Inferior parietal cortex (tissue), 1 donor: ENCODE data around the gene ARSK.

ENCODE experiments used
- DNase-seq: peaks from one replicate; pipeline ENCODE4 v3.0.0-alpha.2; 2016; ENCODE audit errors: extremely low spot score

The ARSK gene, protein sequence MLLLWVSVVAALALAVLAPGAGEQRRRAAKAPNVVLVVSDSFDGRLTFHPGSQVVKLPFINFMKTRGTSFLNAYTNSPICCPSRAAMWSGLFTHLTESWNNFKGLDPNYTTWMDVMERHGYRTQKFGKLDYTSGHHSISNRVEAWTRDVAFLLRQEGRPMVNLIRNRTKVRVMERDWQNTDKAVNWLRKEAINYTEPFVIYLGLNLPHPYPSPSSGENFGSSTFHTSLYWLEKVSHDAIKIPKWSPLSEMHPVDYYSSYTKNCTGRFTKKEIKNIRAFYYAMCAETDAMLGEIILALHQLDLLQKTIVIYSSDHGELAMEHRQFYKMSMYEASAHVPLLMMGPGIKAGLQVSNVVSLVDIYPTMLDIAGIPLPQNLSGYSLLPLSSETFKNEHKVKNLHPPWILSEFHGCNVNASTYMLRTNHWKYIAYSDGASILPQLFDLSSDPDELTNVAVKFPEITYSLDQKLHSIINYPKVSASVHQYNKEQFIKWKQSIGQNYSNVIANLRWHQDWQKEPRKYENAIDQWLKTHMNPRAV

GRCh38 chr5:95554647-95555548 is at the start of gene ARSK, which contains the start of gene SKIC3:
TSS of gene ARSK (plus strand) at chr5:95555101. CDS start at chr5:95555279, 178 bp downstream.
TSS of gene SKIC3 (minus strand) at chr5:95554977. CDS start at chr5:95547150, 7,827 bp downstream.
- peak; percentile 100 for DNase-seq

- no peak for DNase-seq
Observed at GRCh38 chr5:95508550-95508949, 46.4 kb upstream of the ARSK start.

GRCh38 chr5:95511606-95512005 is 43.3 kb upstream of the ARSK start:
- DNase-seq = no peak

DNA sequence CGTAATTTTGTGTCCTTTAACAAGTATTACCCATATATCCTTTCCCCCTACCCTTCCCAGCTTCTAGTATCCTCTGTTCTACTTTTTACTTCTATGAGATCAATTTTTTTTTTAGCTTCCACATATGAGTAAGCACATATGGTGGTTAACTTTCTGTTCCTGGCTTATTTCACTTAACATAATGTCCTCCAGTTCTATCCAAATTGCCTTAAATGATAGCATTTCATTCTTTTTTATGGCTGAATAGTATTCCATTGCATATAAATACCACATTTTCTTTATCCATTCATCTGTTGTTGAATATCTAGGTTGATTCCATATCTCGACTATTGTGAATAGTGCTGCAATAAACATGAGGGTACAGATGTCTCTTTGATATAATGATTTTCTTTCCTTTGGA is 36.5 kb upstream of the ARSK start:
- DNase-seq = no peak

DNA sequence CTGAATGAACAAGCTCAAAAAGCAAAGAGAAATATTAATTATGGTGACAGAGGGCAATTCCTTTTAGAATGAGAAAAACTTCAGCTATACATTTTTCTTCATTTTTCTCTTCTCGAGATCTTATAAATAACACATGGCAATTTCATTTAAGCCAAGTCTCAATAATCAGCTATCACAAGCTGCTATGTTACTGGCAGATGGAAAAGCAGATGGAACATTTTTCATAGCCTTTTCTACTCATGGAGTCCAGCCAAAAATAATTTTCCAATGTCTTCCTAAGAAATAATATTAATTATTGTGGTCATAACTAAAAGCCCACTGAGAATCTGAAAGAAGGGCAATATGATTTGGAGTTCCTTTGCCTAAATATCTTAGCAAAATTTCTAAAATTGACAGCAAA is 35.8 kb upstream of the ARSK start:
- DNase-seq = peak; percentile 29

DNA sequence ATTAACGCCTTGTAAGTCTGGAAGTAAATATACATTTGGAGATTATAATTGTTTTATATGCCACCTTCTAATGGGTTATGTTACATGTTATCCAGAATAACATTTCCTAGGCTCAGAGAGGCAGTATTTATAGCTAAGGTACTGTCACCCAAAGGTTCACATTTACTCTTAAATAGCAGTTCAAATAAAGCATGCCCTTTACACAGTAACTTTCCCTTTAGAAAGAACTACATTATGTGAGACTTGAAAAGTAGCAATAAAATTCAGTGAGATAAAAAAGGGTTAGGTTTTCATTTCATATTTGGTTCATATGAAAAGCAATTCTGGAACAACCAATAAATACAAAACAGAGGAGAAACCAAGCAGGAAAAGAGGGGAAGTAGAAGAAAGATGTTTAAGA is 35.2 kb upstream of the ARSK start:
- DNase-seq = no peak

GRCh38 chr5:95520206-95520605 is 34.7 kb upstream of the ARSK start:
- no peak for DNase-seq

- no peak for DNase-seq
Observed at GRCh38 chr5:95524423-95524822, 30.5 kb upstream of the ARSK start.

GRCh38 chr5:95526871-95527270 is 28.0 kb upstream of the ARSK start:
- no peak for DNase-seq

DNA sequence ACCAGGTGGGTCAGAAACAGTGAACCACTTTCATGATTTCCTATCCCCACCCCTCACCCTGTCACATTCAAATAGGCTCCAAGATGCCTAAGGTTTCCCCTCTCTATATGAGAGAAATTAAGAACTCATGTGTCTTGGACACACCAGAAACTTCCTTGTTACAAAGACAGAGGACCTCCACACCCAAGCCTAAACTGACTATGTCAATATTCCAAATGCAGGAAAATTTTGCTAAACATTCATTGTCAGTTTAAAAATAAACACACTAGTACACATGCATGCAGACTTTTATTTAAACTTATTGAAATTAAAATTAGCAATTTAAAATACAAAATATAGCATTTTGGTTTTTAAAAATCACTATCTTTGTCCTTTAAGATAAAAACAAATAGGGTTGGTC is 26.3 kb upstream of the ARSK start:
- no peak for DNase-seq

GRCh38 chr5:95530416-95530815 is 24.5 kb upstream of the ARSK start:
- no peak for DNase-seq

DNA sequence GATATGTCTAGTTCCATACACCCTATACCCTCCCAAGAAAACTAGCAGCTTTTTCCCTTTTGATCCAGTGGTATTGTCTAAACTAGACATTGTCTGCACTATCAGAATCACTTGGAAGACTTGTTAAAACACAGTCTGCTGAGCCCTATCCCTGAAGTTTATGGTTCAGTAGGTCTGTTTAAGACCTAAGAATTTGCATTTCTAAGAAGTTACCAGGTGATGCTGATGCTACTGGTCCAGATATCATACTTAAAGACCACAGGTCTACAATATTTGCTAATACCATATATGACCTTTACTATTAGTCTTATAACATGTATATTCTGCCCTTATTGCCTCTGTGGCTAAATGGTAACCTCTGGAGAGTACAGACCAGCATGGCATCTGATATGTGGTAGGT is 23.4 kb upstream of the ARSK start:
- no peak for DNase-seq

GRCh38 chr5:95532415-95532814 is 22.5 kb upstream of the ARSK start:
- no peak for DNase-seq

GRCh38 chr5:95533106-95533505 is 21.8 kb upstream of the ARSK start:
- no peak for DNase-seq

GRCh38 chr5:95533761-95534160 is 21.1 kb upstream of the ARSK start:
- DNase-seq = no peak

GRCh38 chr5:95537501-95537900 is 17.4 kb upstream of the ARSK start:
- DNase-seq = no peak

GRCh38 chr5:95543017-95543705 is 11.7 kb upstream of the ARSK start:
- DNase-seq = no peak

DNA sequence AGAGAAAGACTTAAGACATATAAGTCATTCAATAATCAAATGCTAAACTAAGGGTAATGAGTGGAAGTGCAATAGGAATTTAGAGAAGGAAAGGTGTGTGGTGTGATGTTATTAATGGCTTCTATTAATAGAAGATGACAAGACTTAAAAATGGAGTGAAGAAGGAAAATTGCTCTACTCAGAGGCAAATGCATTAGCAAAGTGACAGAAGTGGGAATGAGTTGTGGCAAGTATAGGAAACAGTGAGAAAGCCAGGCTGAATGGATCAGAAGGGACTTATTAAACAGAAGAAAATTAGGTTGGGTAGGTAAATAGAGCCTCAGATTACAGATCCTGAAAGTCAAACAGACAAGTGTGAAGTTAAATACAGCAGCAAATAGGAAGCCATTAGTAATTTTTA is 5.9 kb upstream of the ARSK start:
- DNase-seq = no peak

DNA sequence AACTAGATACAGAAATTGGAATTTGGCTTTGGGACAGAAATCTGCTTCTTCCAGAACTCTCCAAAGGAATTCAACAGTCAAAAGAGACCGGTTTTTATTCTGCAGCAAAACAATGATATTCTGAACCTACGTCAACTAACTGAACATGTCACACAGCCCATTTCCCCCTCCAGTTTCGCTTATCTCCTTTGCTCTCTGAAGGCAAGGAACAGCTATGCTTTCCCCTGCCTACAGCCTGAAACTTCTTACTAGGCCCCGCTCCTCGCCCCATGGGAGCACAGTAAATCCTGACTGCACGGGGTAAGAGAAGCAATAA is 612 bp upstream of the ARSK start:
- DNase-seq = no peak

DNA sequence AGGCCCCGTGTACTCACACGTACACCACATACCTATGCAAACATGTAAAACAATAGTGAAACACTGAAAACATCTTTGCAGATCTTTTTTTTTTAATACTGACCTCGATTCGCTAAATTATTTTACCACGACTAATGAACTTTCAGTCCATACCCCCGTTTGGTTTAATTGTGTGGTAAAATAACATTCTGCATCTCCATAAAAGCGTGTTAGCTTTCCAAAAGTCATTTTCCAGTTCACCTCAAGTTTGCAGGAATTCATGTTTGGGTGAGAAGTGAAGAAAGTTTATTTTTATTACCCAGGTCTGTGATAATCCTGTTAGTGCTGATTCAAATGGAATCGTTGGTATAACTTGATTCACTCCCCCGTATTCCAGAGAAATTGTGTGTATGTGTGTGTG is 652 bp downstream of the ARSK start:
- DNase-seq = peak; percentile 20

- no peak for DNase-seq
Observed at GRCh38 chr5:95557841-95558240, 2.9 kb downstream of the ARSK start.

DNA sequence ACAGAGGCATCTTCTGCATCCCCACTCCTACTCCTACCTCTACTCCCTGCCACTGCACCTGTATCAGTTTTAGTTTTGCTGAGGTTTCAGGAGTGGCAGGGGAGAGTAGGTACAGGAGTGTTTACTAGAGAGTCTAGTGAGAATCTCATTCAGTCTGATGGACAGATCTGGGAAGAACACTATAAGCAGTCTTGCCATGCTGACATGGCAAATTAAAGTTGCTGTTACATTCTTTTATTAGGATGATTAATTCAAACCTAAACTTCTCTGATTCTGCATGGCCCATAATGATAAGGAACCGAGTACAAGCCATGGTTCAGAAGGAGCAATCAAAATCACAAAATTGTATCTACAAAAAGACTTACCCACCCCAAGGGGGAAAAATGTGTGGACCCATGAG is 7.4 kb downstream of the ARSK start:
- no peak for DNase-seq
